GM23248 (cell line): Measurements from ENCODE around the gene GALM.

ENCODE experiments used
- EZH2 ChIP-seq: fragments of 200-600 bp; sonication (generic); IDR thresholded peaks from 2 replicates; pipeline ENCODE4 v1.6.1; 2018; ENCODE audit warnings: antibody characterized with exemption, mild to moderate bottlenecking; ENCODE audit not compliant: insufficient read depth, poor library complexity, severe bottlenecking
- EZH2phosphoT487 ChIP-seq: fragments of 200-600 bp; sonication (generic); IDR thresholded peaks from 2 replicates; pipeline ENCODE4 v1.6.1; 2018; ENCODE audit warnings: antibody characterized with exemption, moderate library complexity, mild to moderate bottlenecking, low read depth; ENCODE audit not compliant: insufficient read depth

GRCh38 chr2:38776531-38776930 is 110.6 kb downstream of the GALM start:
- TF ChIP-seq EZH2phosphoT487, result no peak
- TF ChIP-seq EZH2, result no peak
